Trophoblast cell (in vitro differentiated cells and primary cell): ENCODE measurements around the gene SLC35E1.

Experiments used
- DNase-seq, 2 donors: peaks; one replicate each; pipeline ENCODE4 v3.0.0-alpha.2; 2016
- H2AFZ ChIP-seq: 2 replicates; pipeline ENCODE4 v1.6.1; 2013; ENCODE audit warnings: low read length, moderate library complexity, mild to moderate bottlenecking; ENCODE audit not compliant: insufficient read depth, poor library complexity
- H2AK5ac ChIP-seq: 2 replicates; pipeline ENCODE4 v1.6.1; 2013; ENCODE audit warnings: mild to moderate bottlenecking, low read length
- H2BK120ac ChIP-seq: 2 replicates; pipeline ENCODE4 v1.6.1; 2013; ENCODE audit warnings: low read length, mild to moderate bottlenecking, moderate library complexity; ENCODE audit not compliant: insufficient read depth, poor library complexity
- H2BK12ac ChIP-seq: 2 replicates; pipeline ENCODE4 v1.6.1; 2013; ENCODE audit warnings: mild to moderate bottlenecking, low read length, moderate library complexity
- H2BK5ac ChIP-seq: 2 replicates; pipeline ENCODE4 v1.6.1; 2013; ENCODE audit warnings: low read length, low read depth, moderate library complexity, mild to moderate bottlenecking; ENCODE audit not compliant: poor library complexity
- H3K14ac ChIP-seq: 2 replicates; pipeline ENCODE4 v1.6.1; 2013; ENCODE audit warnings: mild to moderate bottlenecking, low read length
- H3K18ac ChIP-seq: 2 replicates; pipeline ENCODE4 v1.6.1; 2013; ENCODE audit warnings: mild to moderate bottlenecking, low read length
- H3K23ac ChIP-seq: 2 replicates; pipeline ENCODE4 v1.6.1; 2013; ENCODE audit warnings: low read length
- H3K27ac ChIP-seq: 2 replicates; pipeline ENCODE4 v1.5.1; 2013; ENCODE audit warnings: low read depth, mild to moderate bottlenecking, inconsistent platforms, low read length, moderate library complexity
- H3K27me3 ChIP-seq: 2 replicates; pipeline ENCODE4 v1.6.1; 2013; ENCODE audit warnings: inconsistent platforms, mild to moderate bottlenecking, low read length, moderate library complexity; ENCODE audit not compliant: insufficient read depth
- H3K36me3 ChIP-seq, 2 experiments: 1 replicate in 1 of 2; 2 replicates in 1 of 2; pipeline ENCODE4 v1.6.1; 2013; ENCODE audit warnings: low read length in 2 of 2, mild to moderate bottlenecking in 2 of 2, moderate library complexity in 1 of 2; ENCODE audit not compliant: insufficient read depth in 2 of 2, control insufficient read depth in 1 of 2
- H3K4ac ChIP-seq: 2 replicates; pipeline ENCODE4 v1.6.1; 2013; ENCODE audit warnings: low read depth, mild to moderate bottlenecking, low read length, moderate library complexity
- H3K4me1 ChIP-seq, 2 experiments: 1 replicate in 1 of 2; 2 replicates in 1 of 2; pipeline ENCODE4 v1.6.1; 2013; ENCODE audit warnings: low read length in 2 of 2, mild to moderate bottlenecking in 2 of 2, moderate library complexity in 1 of 2; ENCODE audit not compliant: insufficient read depth in 2 of 2, control insufficient read depth in 1 of 2
- H3K4me2 ChIP-seq: 2 replicates; pipeline ENCODE4 v1.6.1; 2013; ENCODE audit warnings: inconsistent platforms, mild to moderate bottlenecking, low read length, moderate library complexity
- H3K4me3 ChIP-seq: 2 replicates; pipeline ENCODE4 v1.5.1; 2013; ENCODE audit warnings: mild to moderate bottlenecking, low read depth, low read length, inconsistent platforms
- H3K79me1 ChIP-seq: one replicate; pipeline ENCODE4 v1.6.1; 2013; ENCODE audit warnings: low read length
- H3K79me2 ChIP-seq: 2 replicates; pipeline ENCODE4 v1.6.1; 2013; ENCODE audit warnings: low read length, mild to moderate bottlenecking; ENCODE audit not compliant: control insufficient read depth, insufficient read depth, poor library complexity
- H3K9ac ChIP-seq: 2 replicates; pipeline ENCODE4 v1.6.1; 2013; ENCODE audit warnings: mild to moderate bottlenecking, low read length
- H3K9me3 ChIP-seq: 2 replicates; pipeline ENCODE4 v1.6.1; 2013; ENCODE audit warnings: low read depth, mild to moderate bottlenecking, control low read depth, inconsistent platforms, low read length; ENCODE audit not compliant: insufficient read depth
- H4K12ac ChIP-seq: 2 replicates; pipeline ENCODE4 v1.6.1; 2013; ENCODE audit warnings: low read depth, mild to moderate bottlenecking, low read length, moderate library complexity
- H4K8ac ChIP-seq: 2 replicates; pipeline ENCODE4 v1.6.1; 2013; ENCODE audit warnings: low read depth, mild to moderate bottlenecking, low read length, moderate library complexity
- H4K91ac ChIP-seq: one replicate; pipeline ENCODE4 v1.6.1; 2013; ENCODE audit warnings: low read depth, mild to moderate bottlenecking, low read length, moderate library complexity
- WGBS: extraction: QIAGEN DNeasy Blood & Tissue Kit; methylation state at CpG from one replicate; pipeline ENCODE4 v1.1.7; 2013; ENCODE audit warnings: missing lambda C conversion rate; ENCODE audit not compliant: insufficient read length, insufficient coverage; ENCODE audit errors: extremely low coverage; 5-methylcytosine and 5-hydroxymethylcytosine counted together

The SLC35E1 gene

GRCh38 chr19:16571283-16571682 lies 932 bp downstream of the SLC35E1 start:
- peak in 1 of 2 donors; percentile 19 for DNase-seq
- Histone ChIP-seq H2AK5ac (peak overlapping the region; percentile 60), H3K14ac (peak overlapping the region; percentile 65), H2BK12ac (no peak overlapping the region), H4K8ac (peak overlapping the region; percentile 49), H3K18ac (no peak overlapping the region), H3K27me3 (no peaks in the 10 kb centered on the region), H4K12ac (peak overlapping the region; percentile 28), H3K79me1 (peaks cover 12% of the 10 kb centered on the region), H3K9me3 (peaks cover 1% of the 10 kb centered on the region), H3K9ac (peak overlapping the region; percentile 99), H3K36me3 (peaks cover 37 to 42% of the 10 kb centered on the region in 2 experiments), H3K4me2 (peak overlapping the region; percentile 89), H2BK5ac (peak overlapping the region; percentile 4), H3K79me2 (peaks cover 17% of the 10 kb centered on the region), H3K4me1 (peaks cover 18 to 34% of the 10 kb centered on the region in 2 experiments), H3K27ac (no peak overlapping the region), H2AFZ (peak overlapping the region; percentile 13), H3K23ac (no peak overlapping the region), H3K4ac (peak overlapping the region; percentile 48), H3K4me3 (peak overlapping the region; percentile 100), H4K91ac (peak overlapping the region; percentile 56), H2BK120ac (peak overlapping the region; percentile 73)
- WGBS: no CpG with 5 or more reads among the region's 6 CpGs

GRCh38 chr19:16569609-16570320 lies 2.5 kb downstream of the SLC35E1 start:
- H3K14ac ChIP-seq: peak overlapping the region; percentile 4
- no peak overlapping the region for H3K18ac ChIP-seq
- peak; percentile 86 to 95 for DNase-seq
- peaks cover 15 to 30% of the 10 kb centered on the region in 2 experiments for H3K4me1 ChIP-seq
- peak overlapping the region; percentile 49 for H4K91ac ChIP-seq
- peaks cover 1% of the 10 kb centered on the region for H3K9me3 ChIP-seq
- no CpG with 5 or more reads among the region's 17 CpGs for WGBS
- H4K8ac ChIP-seq: no peak overlapping the region
- peak overlapping the region; percentile 36 for H2AK5ac ChIP-seq
- peaks cover 17% of the 10 kb centered on the region for H3K79me2 ChIP-seq
- peak overlapping the region; percentile 60 for H2BK5ac ChIP-seq
- peak overlapping the region; percentile 30 for H3K27ac ChIP-seq
- no peak overlapping the region for H3K4me3 ChIP-seq
- no peak overlapping the region for H2AFZ ChIP-seq
- no peak overlapping the region for H2BK12ac ChIP-seq
- no peaks in the 10 kb centered on the region for H3K27me3 ChIP-seq
- H3K4ac ChIP-seq: peak overlapping the region; percentile 12
- H3K9ac ChIP-seq: no peak overlapping the region
- H2BK120ac ChIP-seq: peak overlapping the region; percentile 3
- peak overlapping the region; percentile 11 for H3K4me2 ChIP-seq
- H3K23ac ChIP-seq: no peak overlapping the region
- peaks cover 38 to 41% of the 10 kb centered on the region in 2 experiments for H3K36me3 ChIP-seq
- peaks cover 12% of the 10 kb centered on the region for H3K79me1 ChIP-seq
- H4K12ac ChIP-seq: peak overlapping the region; percentile 35

- H2AK5ac ChIP-seq: no peak overlapping the region
- H2BK5ac ChIP-seq: no peak overlapping the region
- H3K79me1 ChIP-seq: peaks cover 4% of the 10 kb centered on the region
- no peak overlapping the region for H3K23ac ChIP-seq
- no peak overlapping the region for H3K27ac ChIP-seq
- H3K4me1 ChIP-seq: peaks cover 15 to 24% of the 10 kb centered on the region in 2 experiments
- H3K4me2 ChIP-seq: no peak overlapping the region
- H3K36me3 ChIP-seq: peaks cover 53 to 58% of the 10 kb centered on the region in 2 experiments
- H3K9ac ChIP-seq: no peak overlapping the region
- no peak overlapping the region for H3K14ac ChIP-seq
- no peak overlapping the region for H4K91ac ChIP-seq
- no peak overlapping the region for H4K12ac ChIP-seq
- H3K79me2 ChIP-seq: peaks cover 7% of the 10 kb centered on the region
- H2AFZ ChIP-seq: no peak overlapping the region
- no peak for DNase-seq
- H2BK12ac ChIP-seq: no peak overlapping the region
- no peaks in the 10 kb centered on the region for H3K27me3 ChIP-seq
- H4K8ac ChIP-seq: no peak overlapping the region
- no peak overlapping the region for H3K4ac ChIP-seq
- peaks cover 1% of the 10 kb centered on the region for H3K9me3 ChIP-seq
- H3K4me3 ChIP-seq: no peak overlapping the region
- no peak overlapping the region for H2BK120ac ChIP-seq
- WGBS: no CpG with 5 or more reads among the region's 5 CpGs
- H3K18ac ChIP-seq: no peak overlapping the region
These were observed 5.5 kb downstream of the SLC35E1 start for GRCh38 chr19:16566702-16567101.

- peak overlapping the region; percentile 31 for H3K9ac ChIP-seq
- peaks cover 15 to 21% of the 10 kb centered on the region in 2 experiments for H3K4me1 ChIP-seq
- H2BK120ac ChIP-seq: no peak overlapping the region
- H3K4me3 ChIP-seq: no peak overlapping the region
- H3K79me2 ChIP-seq: peaks cover 1% of the 10 kb centered on the region
- H4K12ac ChIP-seq: no peak overlapping the region
- peaks cover 3% of the 10 kb centered on the region for H3K79me1 ChIP-seq
- no peak overlapping the region for H3K23ac ChIP-seq
- no peak for DNase-seq
- H3K36me3 ChIP-seq: peaks cover 58 to 64% of the 10 kb centered on the region in 2 experiments
- no peak overlapping the region for H4K8ac ChIP-seq
- no peak overlapping the region for H3K27ac ChIP-seq
- no peak overlapping the region for H2BK12ac ChIP-seq
- H3K18ac ChIP-seq: no peak overlapping the region
- WGBS: no CpG with 5 or more reads among the region's 10 CpGs
- no peaks in the 10 kb centered on the region for H3K27me3 ChIP-seq
- H3K4ac ChIP-seq: no peak overlapping the region
- H3K14ac ChIP-seq: no peak overlapping the region
- H3K4me2 ChIP-seq: no peak overlapping the region
- no peak overlapping the region for H2BK5ac ChIP-seq
- no peak overlapping the region for H2AFZ ChIP-seq
- H4K91ac ChIP-seq: no peak overlapping the region
- H3K9me3 ChIP-seq: peaks cover 1% of the 10 kb centered on the region
- no peak overlapping the region for H2AK5ac ChIP-seq
These were observed 6.1 kb downstream of the SLC35E1 start for GRCh38 chr19:16566161-16566560.
